Stimulated activated CD8-positive, alpha-beta memory T cell treated with anti-CD3 and anti-CD28 coated beads, Interleukin-4, amount 100 ng/mL, for 24 hours (primary cell): ENCODE data around the gene ACTA2.

Source experiments
- DNase-seq: peaks from one replicate; pipeline ENCODE4 v3.0.0-alpha.2; 2020; ENCODE audit warnings: low read depth

Gene ACTA2

GRCh38 chr10:88981435-88981834 is 28.9 kb upstream of the ACTA2 start:
- DNase-seq = no peak

- no peak for DNase-seq
Measured at GRCh38 chr10:88980800-88981199, 28.2 kb upstream of the ACTA2 start.

DNA sequence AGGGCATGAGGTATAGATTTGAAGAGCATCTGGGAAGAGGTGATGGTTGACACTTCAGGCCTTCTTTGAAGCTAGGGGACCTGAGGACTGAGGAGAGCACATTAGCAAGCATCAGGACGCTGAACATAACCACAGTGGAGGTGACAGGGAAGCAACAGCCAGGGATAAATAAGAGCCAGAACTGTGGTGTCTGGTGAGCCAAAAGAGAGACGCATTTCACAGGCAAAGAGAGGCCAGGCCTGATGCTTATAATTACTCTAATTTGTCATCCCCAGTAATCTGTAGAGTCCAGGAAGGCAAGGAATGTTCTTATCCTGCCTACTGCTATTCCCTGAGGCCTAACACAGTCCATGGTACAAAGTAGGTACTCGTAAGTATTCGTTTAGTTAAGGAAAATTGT is 27.7 kb upstream of the ACTA2 start:
- DNase-seq = no peak

DNA sequence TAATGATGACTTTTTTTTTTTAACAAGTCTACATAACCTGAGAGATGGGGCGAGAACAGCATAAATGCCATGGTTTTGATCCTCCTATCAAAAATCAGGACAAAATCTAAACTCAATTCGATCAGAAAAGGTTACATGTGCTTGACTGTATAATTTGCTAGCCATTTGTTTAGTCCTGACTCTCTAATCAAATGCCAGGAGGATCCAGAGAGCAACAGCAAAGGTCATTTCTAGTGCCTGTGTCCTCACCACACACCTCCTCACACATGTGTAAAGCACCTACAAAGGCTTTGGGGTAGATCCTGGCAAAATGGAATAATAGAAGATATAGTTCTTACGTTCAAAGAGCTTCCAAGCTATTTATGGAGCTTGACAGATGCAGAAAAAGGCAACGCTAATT is 27.0 kb upstream of the ACTA2 start:
- no peak for DNase-seq

DNA sequence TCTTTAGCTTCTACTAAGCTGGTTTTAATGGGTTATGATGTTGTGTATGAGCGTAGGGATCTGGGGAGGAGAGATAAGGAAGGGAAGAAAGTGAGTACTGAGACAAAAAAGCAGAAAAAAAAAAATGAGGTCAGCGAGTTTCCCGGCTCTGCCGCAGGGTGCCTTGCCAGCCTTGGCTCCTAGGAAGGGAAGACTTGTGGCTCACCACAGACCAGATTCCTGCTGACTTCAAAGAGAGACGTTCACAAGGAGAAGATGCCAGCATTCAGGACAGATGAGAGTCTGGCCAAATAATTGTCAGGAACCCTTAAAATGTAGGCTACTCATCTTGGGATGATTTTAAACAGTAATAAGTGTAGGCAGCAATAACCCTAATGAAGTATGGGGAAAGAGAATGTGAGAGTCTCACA is 26.6 kb upstream of the ACTA2 start:
- no peak for DNase-seq

DNA sequence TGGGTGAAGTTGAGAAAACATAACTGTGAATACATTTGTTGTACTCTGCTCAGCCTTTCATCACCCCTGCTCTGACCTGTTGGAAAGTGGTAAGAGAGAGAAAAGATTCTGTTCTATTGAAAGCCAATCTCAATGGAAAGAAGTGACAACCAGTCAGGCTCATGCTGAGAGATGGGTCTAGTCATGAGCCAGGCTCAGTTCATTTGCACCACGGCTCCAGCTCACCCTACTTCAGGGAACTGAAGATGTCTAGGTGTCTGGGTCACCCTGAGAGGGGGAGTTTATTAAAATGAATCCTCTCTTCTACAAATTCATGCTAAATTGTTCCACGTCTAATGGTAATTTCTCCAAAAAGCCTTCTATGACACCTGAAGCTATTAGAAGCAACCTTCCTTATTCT is 25.9 kb upstream of the ACTA2 start:
- no peak for DNase-seq

GRCh38 chr10:88975377-88975720 is 22.8 kb upstream of the ACTA2 start:
- no peak for DNase-seq

DNA sequence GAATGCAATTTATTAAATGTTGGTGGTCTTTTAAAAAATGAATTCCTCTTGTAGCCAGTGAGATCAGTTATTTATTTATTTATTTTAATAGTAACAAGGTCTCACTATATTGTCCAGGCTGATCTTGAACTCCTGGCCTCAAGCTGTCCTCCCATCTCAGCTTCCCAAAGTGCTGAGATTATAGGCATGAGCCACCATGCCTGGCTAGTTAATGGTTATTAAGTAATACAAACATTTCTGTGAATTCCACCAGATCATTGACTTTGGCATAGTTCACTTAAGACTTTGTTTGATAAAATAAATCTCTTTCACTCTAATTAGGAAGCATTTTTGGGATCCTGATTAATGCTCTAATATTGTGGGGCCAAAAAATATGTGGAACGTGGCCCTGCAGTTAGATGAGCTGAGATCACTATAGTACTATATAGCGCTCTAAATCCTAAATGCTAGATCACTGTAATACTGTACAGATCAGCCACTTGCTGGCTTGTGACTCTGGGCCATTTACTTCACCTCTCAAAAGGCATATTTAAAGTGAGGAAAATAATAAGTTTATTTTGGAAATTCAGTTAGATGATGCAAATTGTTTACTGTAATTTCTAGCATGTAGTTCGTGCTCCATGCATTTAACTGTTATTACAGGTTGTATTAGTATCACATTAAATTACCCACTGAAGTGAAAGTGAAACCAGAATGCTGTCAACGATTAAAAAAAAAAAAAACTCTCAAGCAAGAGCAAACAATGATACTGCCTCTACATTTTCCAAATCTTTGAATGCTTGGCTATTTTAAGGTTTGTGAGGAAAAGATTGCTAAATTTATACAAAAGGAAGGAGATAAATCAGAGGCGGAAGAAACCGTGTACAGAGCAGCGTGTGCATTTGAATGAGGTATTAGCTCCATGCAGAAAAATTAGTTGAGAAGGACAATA is 22.1 kb upstream of the ACTA2 start:
- no peak for DNase-seq

DNA sequence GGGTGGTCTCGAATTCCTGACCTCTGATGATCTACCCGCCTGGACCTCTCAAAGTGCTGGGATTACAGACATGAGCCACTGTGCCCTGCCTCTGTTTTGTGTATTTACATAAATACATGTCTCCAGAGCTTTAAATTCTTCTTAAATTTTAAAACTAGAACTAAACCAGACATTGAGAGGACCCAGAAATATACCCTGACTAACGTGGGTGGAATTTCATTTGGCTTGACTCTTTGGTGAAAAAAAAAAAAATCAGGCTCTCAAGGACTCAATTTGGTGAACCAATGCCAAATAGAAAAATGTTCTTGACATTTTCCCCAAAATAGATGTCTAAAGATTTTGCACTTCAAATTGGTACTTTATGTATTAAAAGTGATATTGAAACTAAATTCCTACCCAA is 21.4 kb upstream of the ACTA2 start:
- DNase-seq = no peak

DNA sequence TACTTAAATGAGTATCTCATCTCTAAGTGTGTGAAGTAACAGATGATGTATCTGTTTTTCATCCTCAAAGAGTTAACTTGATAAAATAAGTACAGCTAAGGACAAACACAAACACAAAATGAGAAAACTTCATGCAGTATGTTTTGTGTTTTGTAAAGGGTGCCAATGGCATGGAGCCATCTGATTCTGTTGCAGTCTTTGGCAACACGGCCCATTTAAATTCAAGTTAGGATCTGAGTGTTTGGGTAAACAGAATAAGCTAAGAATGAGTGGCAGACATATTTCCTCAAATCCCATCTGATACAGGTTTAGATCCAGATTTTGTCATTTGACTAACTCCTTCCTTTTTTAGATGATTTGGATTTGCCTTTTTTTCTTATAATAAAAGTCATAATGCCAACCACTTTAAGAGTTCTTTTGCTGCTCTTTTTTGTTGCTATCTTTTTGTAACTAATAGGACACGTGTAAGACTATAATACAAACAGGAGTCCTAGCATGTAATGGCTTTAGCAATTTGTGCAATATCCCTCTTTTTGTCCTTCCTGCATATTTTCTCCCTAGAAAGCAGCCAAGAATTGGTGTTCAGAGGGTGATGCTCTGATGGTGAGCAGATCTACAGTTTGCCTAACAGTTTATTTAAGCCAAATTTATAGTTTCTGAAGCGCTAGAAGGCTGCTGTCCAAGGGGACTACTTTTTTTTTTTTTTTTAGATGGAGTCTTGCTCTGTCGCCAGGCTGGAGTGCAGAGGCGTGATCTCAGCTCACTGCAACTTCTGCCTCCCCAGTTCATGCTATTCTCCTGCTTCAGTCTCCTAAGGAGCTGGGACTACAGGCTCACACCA is 18.9 kb upstream of the ACTA2 start:
- DNase-seq = no peak

DNA sequence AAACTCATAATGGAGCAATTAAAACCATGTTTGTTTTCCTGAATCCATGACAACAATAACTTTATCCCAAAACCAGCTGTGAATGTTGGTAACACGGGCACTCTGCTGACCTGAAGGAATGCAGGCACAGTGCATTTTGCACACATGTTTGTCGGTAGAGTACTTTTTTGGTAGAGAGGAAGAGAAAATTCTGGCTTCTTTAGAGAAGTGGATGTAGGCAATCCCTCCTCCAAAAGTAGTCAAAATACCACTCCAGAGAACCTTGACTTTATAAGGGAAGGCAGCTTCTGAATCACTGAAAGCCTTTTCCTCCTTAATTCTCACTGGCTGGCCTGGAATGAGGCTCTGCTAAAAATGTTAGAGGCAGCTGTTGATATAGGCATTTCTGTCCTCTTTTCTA is 15.8 kb upstream of the ACTA2 start:
- no peak for DNase-seq

DNA sequence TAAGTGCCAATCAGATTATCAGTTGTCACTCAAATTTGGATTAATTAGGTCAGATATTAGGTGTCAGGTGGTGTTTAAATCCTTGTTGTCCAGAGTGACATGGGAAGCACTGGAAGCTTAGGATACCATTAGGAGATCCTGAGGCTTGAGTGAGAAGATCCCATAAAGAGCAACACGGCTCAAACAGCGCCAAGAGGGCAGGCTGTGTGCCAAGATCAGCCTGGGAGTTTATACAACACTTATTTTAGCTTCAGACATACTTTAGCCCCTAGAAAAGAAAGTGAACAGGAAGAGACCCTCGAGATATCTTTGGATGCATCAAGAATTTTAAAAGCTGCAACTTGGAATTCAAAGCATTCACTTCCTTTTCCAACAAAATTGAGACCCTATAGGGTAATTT is 14.2 kb upstream of the ACTA2 start:
- no peak for DNase-seq

DNA sequence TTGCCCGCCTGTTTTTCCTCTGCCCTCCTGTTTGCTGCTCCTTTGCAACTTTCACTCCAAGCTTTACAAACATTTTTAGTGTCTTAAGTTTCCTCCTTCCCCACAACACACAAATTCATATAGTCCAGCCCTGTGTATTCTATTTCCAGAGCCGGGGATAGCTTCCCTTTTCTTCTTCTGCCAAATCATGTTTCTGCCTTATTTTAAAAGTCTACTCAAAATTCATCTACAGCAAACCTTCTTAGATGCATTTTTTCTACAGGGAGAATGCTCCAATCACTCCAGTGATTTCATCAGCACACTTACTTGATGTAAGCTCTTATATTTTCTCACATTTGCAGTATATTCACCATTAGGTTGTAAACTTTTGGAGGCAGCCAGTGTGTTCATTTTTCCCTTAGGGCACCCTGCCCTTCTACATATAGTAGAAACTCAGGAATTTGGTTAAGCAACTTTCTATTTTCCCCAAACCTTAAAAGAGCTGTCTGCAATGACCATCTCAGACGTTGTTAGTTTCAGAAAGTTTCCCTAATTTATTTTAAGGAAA is 12.4 kb upstream of the ACTA2 start:
- DNase-seq = no peak

DNA sequence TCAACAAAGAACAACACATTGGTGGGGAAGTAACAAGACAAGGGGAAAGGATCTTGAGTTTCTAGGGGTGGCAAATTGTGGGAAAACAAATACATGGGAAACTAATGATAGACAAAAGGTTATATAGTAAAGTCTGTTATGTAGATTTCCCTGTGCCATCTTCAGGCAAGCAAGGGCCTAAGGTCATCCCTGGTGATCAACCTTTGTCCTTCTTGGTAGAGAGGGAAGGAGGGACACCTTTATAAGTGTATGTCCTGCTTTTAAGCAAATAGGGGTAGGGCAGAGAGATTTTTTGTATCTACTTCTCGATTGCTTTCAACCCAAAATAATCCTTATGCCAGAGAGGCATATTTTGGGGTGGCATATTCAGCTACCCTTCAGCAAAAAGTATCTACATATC is 11.8 kb upstream of the ACTA2 start:
- DNase-seq = no peak

- DNase-seq = no peak
Measured at GRCh38 chr10:88963318-88963717, 10.7 kb upstream of the ACTA2 start.

GRCh38 chr10:88962336-88962735 is 9.8 kb upstream of the ACTA2 start:
- no peak for DNase-seq

DNA sequence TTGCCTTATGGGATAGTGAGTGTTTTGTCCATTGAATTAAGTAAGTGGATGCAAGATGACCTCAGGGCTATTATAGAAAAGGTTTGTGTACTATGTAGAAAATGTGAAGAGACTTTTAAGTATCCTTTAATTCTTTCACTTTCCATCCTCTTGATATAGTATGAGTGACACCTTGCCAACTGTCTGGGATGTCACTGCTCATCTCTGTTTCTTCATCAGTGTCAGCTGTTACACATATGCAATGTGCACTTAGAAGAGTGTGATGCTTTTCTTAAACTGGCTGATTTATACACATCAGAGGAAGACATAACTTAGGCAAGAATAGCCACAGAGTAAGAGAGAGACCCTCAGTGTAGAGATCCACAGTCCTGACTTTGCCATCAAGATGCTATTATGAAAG is 8.7 kb upstream of the ACTA2 start:
- no peak for DNase-seq

DNA sequence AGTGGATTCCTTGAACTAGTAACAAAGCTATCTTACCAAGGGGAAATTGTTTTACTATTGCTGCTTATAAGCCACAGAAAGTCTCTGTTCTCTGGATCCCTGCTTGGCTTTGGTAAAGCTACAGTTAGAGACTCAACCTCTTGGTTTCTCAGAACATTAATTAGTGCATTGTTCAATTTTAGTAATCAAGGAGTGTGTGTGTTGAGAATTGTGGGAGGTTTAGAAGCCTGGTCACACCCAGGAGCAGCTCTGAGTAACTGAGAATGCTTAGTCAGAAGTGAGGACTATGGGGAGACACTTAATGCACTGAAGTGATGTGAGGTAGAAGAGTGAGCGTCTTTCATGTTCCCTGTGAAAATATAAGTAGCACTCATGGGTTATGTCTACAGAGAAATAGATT is 8.2 kb upstream of the ACTA2 start:
- no peak for DNase-seq

DNA sequence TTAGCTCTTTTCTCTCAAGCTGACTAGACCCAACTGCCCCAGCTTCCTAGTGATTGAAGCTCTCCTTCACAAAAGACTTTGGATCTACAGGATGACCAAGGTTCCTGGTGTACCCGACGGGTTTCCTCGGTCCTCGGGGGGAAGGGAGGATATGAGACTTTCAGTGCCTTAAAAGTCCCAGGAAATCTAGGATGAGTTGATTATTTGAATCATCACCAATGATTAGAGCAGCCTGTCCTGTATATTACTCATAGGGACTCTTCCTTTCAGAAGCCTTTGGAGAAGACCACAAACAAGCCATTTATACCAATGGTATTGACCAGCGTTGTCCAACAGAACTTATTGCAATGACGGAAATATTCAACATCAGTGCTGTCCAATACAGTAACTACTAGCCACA is 6.1 kb upstream of the ACTA2 start:
- no peak for DNase-seq

DNA sequence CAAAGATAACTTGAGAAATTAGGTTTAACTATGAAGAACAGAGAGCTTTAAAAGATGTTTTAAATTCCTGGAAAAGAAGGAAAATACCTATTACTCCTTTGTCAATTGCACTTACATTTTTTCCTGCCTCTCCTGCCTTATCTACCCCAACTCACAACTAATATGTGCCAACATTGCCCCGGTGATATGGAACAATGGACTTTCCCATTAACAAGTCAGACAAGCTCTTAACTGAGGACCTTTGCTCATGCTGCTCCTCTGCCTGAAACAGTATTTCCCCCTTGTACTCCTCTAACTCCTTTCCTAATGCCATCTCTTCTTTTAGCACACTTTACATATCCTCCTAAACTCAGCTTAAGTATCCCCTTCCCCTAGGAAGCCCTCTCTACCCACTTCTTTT is 4.8 kb upstream of the ACTA2 start:
- DNase-seq = no peak

DNA sequence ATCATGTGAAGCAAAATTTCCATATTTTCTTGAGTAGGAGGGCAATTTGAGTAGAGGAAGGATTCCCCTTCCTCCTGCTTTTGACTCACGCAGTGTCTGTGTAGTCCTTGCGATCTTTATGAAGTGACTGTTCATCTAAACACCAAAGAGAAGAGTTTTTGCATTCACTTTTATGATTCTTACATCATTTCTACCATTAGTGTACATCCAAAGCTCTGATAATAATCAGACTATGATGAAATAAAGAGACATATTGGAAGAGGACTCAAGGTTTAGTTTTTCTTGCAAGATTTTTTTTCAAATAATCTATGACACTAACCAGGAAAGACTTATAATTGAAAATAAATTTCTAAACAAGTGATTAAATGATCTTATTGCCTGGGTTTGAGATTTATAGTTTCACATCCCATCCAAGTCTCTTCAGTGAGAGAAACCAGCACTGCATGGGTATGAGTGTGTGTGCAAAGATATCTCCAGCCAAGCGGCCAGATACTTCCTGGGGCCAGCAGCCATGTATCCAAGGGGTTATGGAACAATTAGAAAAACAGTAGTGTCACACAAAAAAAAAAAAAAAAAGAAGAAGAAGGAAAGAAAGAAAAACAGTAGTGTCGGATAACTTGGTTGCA is 2.0 kb upstream of the ACTA2 start:
- DNase-seq = no peak

DNA sequence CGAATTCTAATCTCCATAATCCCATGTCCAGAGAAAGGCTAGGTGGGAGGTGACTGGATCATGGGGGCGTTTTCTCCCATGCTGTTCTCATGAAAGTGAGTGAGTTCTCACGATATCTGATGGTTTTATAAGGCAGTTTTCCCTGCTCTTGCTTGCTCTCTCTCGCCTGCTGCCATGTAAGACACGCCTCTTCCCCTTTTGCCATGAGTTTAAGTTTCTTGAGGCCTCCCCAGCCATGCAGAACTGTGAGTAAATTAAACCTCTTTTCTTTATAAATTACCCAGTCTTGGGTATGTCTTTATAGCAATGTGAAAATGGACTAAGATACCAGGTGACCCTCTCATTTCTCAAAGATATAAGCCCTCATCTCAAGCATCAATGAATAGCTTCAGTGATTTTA is 1.1 kb upstream of the ACTA2 start:
- DNase-seq = no peak
